Heart left ventricle (tissue), 13 donors: ENCODE measurements around the gene PUS3.

Experiments
- POLR2A ChIP-seq, 2 donors: fragments of 450-650 bp; IDR thresholded peaks; one replicate each; pipeline ENCODE4 v1.6.1; 2017; ENCODE audit warnings: antibody characterized with exemption in 2 of 2, mild to moderate bottlenecking in 2 of 2, moderate library complexity in 2 of 2
- TF ChIP-seq, protein P1 (sequence below), 12 donors: fragments of 200-600 bp; sonication (generic) in 4 of 12; IDR thresholded peaks; one replicate each; pipeline versions ENCODE4 v1.5.0 to v1.8.0; 2018 to 2022; ENCODE audit warnings: antibody characterized with exemption in 12 of 12, mild to moderate bottlenecking in 5 of 12
- donor health status: ischemic (EF 13 %, LVEDD 7.1; RV severe dilation, severe dysfunction).
- donor health status: DM: no; HTN: yes; CAD: no.
- donor health status: DM: no; HTN: no; CAD: no.
- donor health status: ischemic (EF 25% LVEDD 6.9; RV normal size, moderate dysfunction).
- donor health status: ischemic (EF 25% LVEDD 5.7; RV mildly dilated, moderate dysfunction).
- donor health status: ischemic (EF 35%, LVEDD 5.7; RV mildly dilated, moderate dysfunction).
- donor health status: nonischemic (EF 11% LVEDD 7.7; RV severe dilation, severe dysfunction).
- donor health status: DM: yes; HTN: yes; CAD: no.
- donor health status: PGD.
- donor health status: ischemic (EF 29% LVEDD 5.4; RV normal size, mild dysfunction).
- donor health status: nonischemic (EF 23%, LVEDD 6.1; RV moderate dilation, normal function).

GRCh38 chr11:125951731-125952130 is 48.7 kb upstream of the PUS3 start:
- TF ChIP-seq, protein P1, sequence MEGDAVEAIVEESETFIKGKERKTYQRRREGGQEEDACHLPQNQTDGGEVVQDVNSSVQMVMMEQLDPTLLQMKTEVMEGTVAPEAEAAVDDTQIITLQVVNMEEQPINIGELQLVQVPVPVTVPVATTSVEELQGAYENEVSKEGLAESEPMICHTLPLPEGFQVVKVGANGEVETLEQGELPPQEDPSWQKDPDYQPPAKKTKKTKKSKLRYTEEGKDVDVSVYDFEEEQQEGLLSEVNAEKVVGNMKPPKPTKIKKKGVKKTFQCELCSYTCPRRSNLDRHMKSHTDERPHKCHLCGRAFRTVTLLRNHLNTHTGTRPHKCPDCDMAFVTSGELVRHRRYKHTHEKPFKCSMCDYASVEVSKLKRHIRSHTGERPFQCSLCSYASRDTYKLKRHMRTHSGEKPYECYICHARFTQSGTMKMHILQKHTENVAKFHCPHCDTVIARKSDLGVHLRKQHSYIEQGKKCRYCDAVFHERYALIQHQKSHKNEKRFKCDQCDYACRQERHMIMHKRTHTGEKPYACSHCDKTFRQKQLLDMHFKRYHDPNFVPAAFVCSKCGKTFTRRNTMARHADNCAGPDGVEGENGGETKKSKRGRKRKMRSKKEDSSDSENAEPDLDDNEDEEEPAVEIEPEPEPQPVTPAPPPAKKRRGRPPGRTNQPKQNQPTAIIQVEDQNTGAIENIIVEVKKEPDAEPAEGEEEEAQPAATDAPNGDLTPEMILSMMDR (IDR thresholded peaks at IDR 0.05) = no peak
- no peak for TF ChIP-seq POLR2A (IDR thresholded peaks at IDR 0.05)
